ENCODE measurements around the gene SMPD3. TPM values are rescaled to one million over a fixed set of nuclear protein-coding genes. Genes with fewer than 3 reads are reported as not detected.

SMPD3 gene
- total and polyA plus RNA-seq, 2 experiments from 2014 or later, result 0.57 to 0.83 TPM

- Mint-ChIP-seq H3K4me1 (peaks cover 7% of the 10 kb centered on the region; the same call in 2 of the 3 replicates), H3K27ac (no peak overlapping the region), H3K4me3 (no peak overlapping the region), H3K9me3 (no peaks in the 10 kb centered on the region), H3K36me3 (ENCODE audit: low read depth) (peaks cover 49% of the 10 kb centered on the region), H3K27me3 (ENCODE audit: insufficient read depth, low read depth, poor library complexity) (peaks cover 11% of the 10 kb centered on the region)
- peaks cover 5% of the 10 kb centered on the region; the same call in 1 of the 2 replicates for H4K20me1 ChIP-seq (replicated peaks; ENCODE audit: insufficient read depth)
- no peaks in the 10 kb centered on the region for H3K9me2 ChIP-seq (ENCODE audit: insufficient read depth)
- DNase-seq (ENCODE audit: low spot score), result no peak
- H3K4me1 ChIP-seq (ENCODE audit: insufficient read depth), result 0 out of 2 replicates have a peak, but pooled peaks cover 10% of the 10 kb centered on the region
- H3K27me3 ChIP-seq (ENCODE audit: insufficient read depth), result no peaks in the 10 kb centered on the region
- TF ChIP-seq STAT1 (IDR thresholded peaks at IDR 0.05; ENCODE audit: unreplicated experiment) (no peak), ETS1 (IDR thresholded peaks at IDR 0.05) (no peak), JUNB (IDR thresholded peaks at IDR 0.05; ENCODE audit: unreplicated experiment) (no peak)
- H3K36me3 ChIP-seq (ENCODE audit: insufficient read depth), result 0 out of 2 replicates have a peak, but pooled peaks cover 3% of the 10 kb centered on the region
- H3K4me3 ChIP-seq, result no peak overlapping the region
- H3K79me2 ChIP-seq (replicated peaks; ENCODE audit: insufficient read depth), result peaks cover 6% of the 10 kb centered on the region
- no peaks in the 10 kb centered on the region for H3F3A ChIP-seq (replicated peaks; ENCODE audit: low read depth)
- no peak overlapping the region for H2AFZ ChIP-seq
- H3K27ac ChIP-seq (ENCODE audit: low read depth), result no peak overlapping the region
- no peak for ATAC-seq
- no peak overlapping the region for H3K4me2 ChIP-seq
These were observed 129.0 kb downstream of the SMPD3 start for GRCh38 chr16:68319185-68319908.

GRCh38 chr16:68313116-68313515 is 135.2 kb downstream of the SMPD3 start:
- H4K20me1 ChIP-seq (replicated peaks; ENCODE audit: insufficient read depth), result peaks cover 13% of the 10 kb centered on the region
- no peak overlapping the region for H2AFZ ChIP-seq
- H3K4me1 ChIP-seq (ENCODE audit: insufficient read depth), result peaks cover 22% of the 10 kb centered on the region
- Mint-ChIP-seq H3K9me3 (no peaks in the 10 kb centered on the region), H3K4me3 (no peak overlapping the region; the same call in 2 of the 3 replicates), H3K27me3 (ENCODE audit: insufficient read depth, low read depth, poor library complexity) (peaks cover 6% of the 10 kb centered on the region), H3K27ac (no peak overlapping the region), H3K4me1 (peaks cover 14% of the 10 kb centered on the region), H3K36me3 (ENCODE audit: low read depth) (peaks cover 32% of the 10 kb centered on the region)
- H3K27me3 ChIP-seq (ENCODE audit: insufficient read depth), result no peaks in the 10 kb centered on the region
- no peak overlapping the region for H3K4me3 ChIP-seq
- no peak overlapping the region for H3K27ac ChIP-seq (ENCODE audit: low read depth)
- H3F3A ChIP-seq (replicated peaks; ENCODE audit: low read depth), result peaks cover 7% of the 10 kb centered on the region
- DNase-seq (ENCODE audit: low spot score), result no peak
- peaks cover 57% of the 10 kb centered on the region for H3K79me2 ChIP-seq (replicated peaks; ENCODE audit: insufficient read depth)
- peaks cover 9% of the 10 kb centered on the region; the same call in 1 of the 2 replicates for H3K36me3 ChIP-seq (ENCODE audit: insufficient read depth)
- H3K4me2 ChIP-seq, result no peak overlapping the region
- H3K9me2 ChIP-seq (ENCODE audit: insufficient read depth), result no peaks in the 10 kb centered on the region
- ATAC-seq, result no peak
- no peak for TF ChIP-seq ZNF114 (CRISPR knock-in tag; IDR thresholded peaks at IDR 0.05)
- no peak for TF ChIP-seq ETS1 (IDR thresholded peaks at IDR 0.05)
- no peak for TF ChIP-seq EZH2 (IDR thresholded peaks at IDR 0.05; ENCODE audit: low read depth, unreplicated experiment)
- no peak for TF ChIP-seq JUNB (IDR thresholded peaks at IDR 0.05; ENCODE audit: unreplicated experiment)
- no peak for TF ChIP-seq POLR2AphosphoS5 (IDR thresholded peaks at IDR 0.05; ENCODE audit: low read depth)
- TF ChIP-seq CREB1 (CRISPR knock-in tag; IDR thresholded peaks at IDR 0.05; ENCODE audit: low read depth), result no peak
- no peak for TF ChIP-seq NANOG (IDR thresholded peaks at IDR 0.05; ENCODE audit: borderline replicate concordance)
- TF ChIP-seq EZH2phosphoT487 (IDR thresholded peaks at IDR 0.05; ENCODE audit: unreplicated experiment), result no peak
- no peak for TF ChIP-seq CTCF (conservative IDR thresholded peaks at IDR 0.05; ENCODE audit: low read depth in 2 of 2)
- TF ChIP-seq STAT1 (IDR thresholded peaks at IDR 0.05; ENCODE audit: unreplicated experiment), result no peak
